ENCODE results near the gene POLR2L. TPM values are rescaled to one million over a fixed set of nuclear protein-coding genes. Genes with fewer than 3 reads are reported as not detected.

Gene POLR2L
- total and polyA plus RNA-seq, 2 of the 13 experiments (the other 11 are each of a cell fraction or from before 2014, with no cell fraction given) = 104 to 114 TPM

GRCh38 chr11:797296-798092, 44.8 kb downstream of the POLR2L start (continued):
- TF ChIP-seq, protein P1, sequence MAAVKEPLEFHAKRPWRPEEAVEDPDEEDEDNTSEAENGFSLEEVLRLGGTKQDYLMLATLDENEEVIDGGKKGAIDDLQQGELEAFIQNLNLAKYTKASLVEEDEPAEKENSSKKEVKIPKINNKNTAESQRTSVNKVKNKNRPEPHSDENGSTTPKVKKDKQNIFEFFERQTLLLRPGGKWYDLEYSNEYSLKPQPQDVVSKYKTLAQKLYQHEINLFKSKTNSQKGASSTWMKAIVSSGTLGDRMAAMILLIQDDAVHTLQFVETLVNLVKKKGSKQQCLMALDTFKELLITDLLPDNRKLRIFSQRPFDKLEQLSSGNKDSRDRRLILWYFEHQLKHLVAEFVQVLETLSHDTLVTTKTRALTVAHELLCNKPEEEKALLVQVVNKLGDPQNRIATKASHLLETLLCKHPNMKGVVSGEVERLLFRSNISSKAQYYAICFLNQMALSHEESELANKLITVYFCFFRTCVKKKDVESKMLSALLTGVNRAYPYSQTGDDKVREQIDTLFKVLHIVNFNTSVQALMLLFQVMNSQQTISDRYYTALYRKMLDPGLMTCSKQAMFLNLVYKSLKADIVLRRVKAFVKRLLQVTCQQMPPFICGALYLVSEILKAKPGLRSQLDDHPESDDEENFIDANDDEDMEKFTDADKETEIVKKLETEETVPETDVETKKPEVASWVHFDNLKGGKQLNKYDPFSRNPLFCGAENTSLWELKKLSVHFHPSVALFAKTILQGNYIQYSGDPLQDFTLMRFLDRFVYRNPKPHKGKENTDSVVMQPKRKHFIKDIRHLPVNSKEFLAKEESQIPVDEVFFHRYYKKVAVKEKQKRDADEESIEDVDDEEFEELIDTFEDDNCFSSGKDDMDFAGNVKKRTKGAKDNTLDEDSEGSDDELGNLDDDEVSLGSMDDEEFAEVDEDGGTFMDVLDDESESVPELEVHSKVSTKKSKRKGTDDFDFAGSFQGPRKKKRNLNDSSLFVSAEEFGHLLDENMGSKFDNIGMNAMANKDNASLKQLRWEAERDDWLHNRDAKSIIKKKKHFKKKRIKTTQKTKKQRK (IDR thresholded peaks at IDR 0.05; ENCODE audit: low read length) = no peak
- TF ChIP-seq HMGXB3 (CRISPR knock-in tag; IDR thresholded peaks at IDR 0.05; ENCODE audit: borderline replicate concordance) = no peak
- TF ChIP-seq MED8 (CRISPR knock-in tag; IDR thresholded peaks at IDR 0.05; ENCODE audit: insufficient replicate concordance) = peak; percentile 40
- no peak for TF ChIP-seq SRSF9 (IDR thresholded peaks at IDR 0.05; ENCODE audit: borderline replicate concordance, insufficient read depth, low read depth, low read length, poor library complexity, severe bottlenecking)
- TF ChIP-seq SOX6 (IDR thresholded peaks at IDR 0.05) = no peak
- peak; percentile 7; the same call in 1 of the 2 replicates for TF ChIP-seq SOX6 (CRISPR knock-in tag; IDR thresholded peaks at IDR 0.05)
- TF ChIP-seq, protein P2, sequence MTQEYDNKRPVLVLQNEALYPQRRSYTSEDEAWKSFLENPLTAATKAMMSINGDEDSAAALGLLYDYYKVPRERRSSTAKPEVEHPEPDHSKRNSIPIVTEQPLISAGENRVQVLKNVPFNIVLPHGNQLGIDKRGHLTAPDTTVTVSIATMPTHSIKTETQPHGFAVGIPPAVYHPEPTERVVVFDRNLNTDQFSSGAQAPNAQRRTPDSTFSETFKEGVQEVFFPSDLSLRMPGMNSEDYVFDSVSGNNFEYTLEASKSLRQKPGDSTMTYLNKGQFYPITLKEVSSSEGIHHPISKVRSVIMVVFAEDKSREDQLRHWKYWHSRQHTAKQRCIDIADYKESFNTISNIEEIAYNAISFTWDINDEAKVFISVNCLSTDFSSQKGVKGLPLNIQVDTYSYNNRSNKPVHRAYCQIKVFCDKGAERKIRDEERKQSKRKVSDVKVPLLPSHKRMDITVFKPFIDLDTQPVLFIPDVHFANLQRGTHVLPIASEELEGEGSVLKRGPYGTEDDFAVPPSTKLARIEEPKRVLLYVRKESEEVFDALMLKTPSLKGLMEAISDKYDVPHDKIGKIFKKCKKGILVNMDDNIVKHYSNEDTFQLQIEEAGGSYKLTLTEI (CRISPR knock-in tag; conservative IDR thresholded peaks at IDR 0.05) = no peak
- no peak for TF ChIP-seq KLF13 (CRISPR knock-in tag; IDR thresholded peaks at IDR 0.05)
- TF ChIP-seq HDAC1 (CRISPR knock-in tag; IDR thresholded peaks at IDR 0.05) = peak; percentile 73
- no peak for TF ChIP-seq KAT2B (IDR thresholded peaks at IDR 0.05; ENCODE audit: borderline replicate concordance, low read depth, low read length)
- no peak for TF ChIP-seq LCORL (IDR thresholded peaks at IDR 0.05)
- no peak for TF ChIP-seq LCORL (CRISPR knock-in tag; IDR thresholded peaks at IDR 0.05)
- TF ChIP-seq RXRB (CRISPR knock-in tag; IDR thresholded peaks at IDR 0.05; ENCODE audit: borderline replicate concordance) = no peak
- TF ChIP-seq MED1 (CRISPR knock-in tag; IDR thresholded peaks at IDR 0.05) = no peak
- no peak for TF ChIP-seq ZMYM2 (CRISPR knock-in tag; IDR thresholded peaks at IDR 0.05)
- TF ChIP-seq ZNF839 (CRISPR knock-in tag; IDR thresholded peaks at IDR 0.05; ENCODE audit: borderline replicate concordance) = no peak
- no peak for TF ChIP-seq TFE3 (CRISPR knock-in tag; IDR thresholded peaks at IDR 0.05)
- 0 out of 2 replicates have a peak, but pooled peaks have one; percentile 16 for TF ChIP-seq ZNF724P (CRISPR knock-in tag; IDR thresholded peaks at IDR 0.05; ENCODE audit: borderline replicate concordance)
- no peak for TF ChIP-seq CENPX (CRISPR knock-in tag; IDR thresholded peaks at IDR 0.05)
